K562 (cell line): Measurements from ENCODE around the gene TMEM144. TPM values are rescaled to one million over a fixed set of nuclear protein-coding genes. Genes with fewer than 3 reads are reported as not detected.

ENCODE experiments used
- BCL6 ChIP-seq: fragments of 250-450 bp; sonication (Bioruptor Pico); IDR thresholded peaks from 2 replicates; pipeline ENCODE4 v1.4.0; 2020
- CHD4 ChIP-seq: fragments of 200-600 bp; sonication (generic); IDR thresholded peaks from 3 replicates; pipeline ENCODE4 v1.6.1; 2012; ENCODE audit warnings: low read depth, mild to moderate bottlenecking, mixed read lengths, low read length, inconsistent platforms; ENCODE audit not compliant: insufficient read depth, insufficient replicate concordance, poor library complexity, severe bottlenecking
- CREBBP ChIP-seq: IDR thresholded peaks from one replicate; pipeline ENCODE4 v1.6.1; 2012; ENCODE audit warnings: low read depth, mild to moderate bottlenecking, control low read depth, inconsistent platforms, low read length
- CREM ChIP-seq: IDR thresholded peaks from 2 replicates; pipeline ENCODE4 v1.6.1; 2014; ENCODE audit warnings: antibody characterized with exemption, low read depth
- CTBP1 ChIP-seq: fragments of 450-650 bp; IDR thresholded peaks from 2 replicates; pipeline ENCODE4 v1.6.1; 2016; ENCODE audit warnings: borderline replicate concordance
- DIDO1 ChIP-seq: fragments of 450-650 bp; IDR thresholded peaks from 2 replicates; pipeline ENCODE4 v1.6.1; 2016; ENCODE audit warnings: low read depth, missing biosample characterization, missing genetic modification characterization
- ELF4 ChIP-seq: fragments of 450-650 bp; formaldehyde crosslinking; IDR thresholded peaks from 2 replicates; pipeline ENCODE4 v1.4.0; 2022; ENCODE audit warnings: missing genetic modification characterization
- GABPB2 ChIP-seq: fragments of 250-450 bp; sonication (Bioruptor Pico); conservative IDR thresholded peaks from 2 replicates; pipeline ENCODE4 v1.5.1; 2021; ENCODE audit warnings: mild to moderate bottlenecking
- ILF3 ChIP-seq: fragments of 450-650 bp; IDR thresholded peaks from 2 replicates; pipeline ENCODE4 v1.6.1; 2018; ENCODE audit warnings: antibody characterized with exemption, mild to moderate bottlenecking, moderate library complexity, borderline replicate concordance
- L3MBTL2 ChIP-seq: fragments of 450-650 bp; IDR thresholded peaks from 2 replicates; pipeline ENCODE4 v1.6.1; 2016; ENCODE audit warnings: mild to moderate bottlenecking, moderate library complexity
- RBM17 ChIP-seq: fragments of 200-400 bp; formaldehyde crosslinking; IDR thresholded peaks from 2 replicates; pipeline ENCODE4 v1.6.1; 2017; ENCODE audit warnings: low read depth, mild to moderate bottlenecking, low read length, borderline replicate concordance
- RBM34 ChIP-seq: fragments of 200-400 bp; formaldehyde crosslinking; IDR thresholded peaks from 2 replicates; pipeline ENCODE4 v1.6.1; 2018; ENCODE audit warnings: low read length, borderline replicate concordance; ENCODE audit not compliant: insufficient read depth
- RUNX1 ChIP-seq: sonication (generic); IDR thresholded peaks from 2 replicates; pipeline ENCODE4 v1.6.1; 2016; ENCODE audit warnings: antibody characterized with exemption, low read depth
- ZC3H11A ChIP-seq: IDR thresholded peaks from 2 replicates; pipeline ENCODE4 v1.6.1; 2012; ENCODE audit warnings: low read depth, low read length, improper control_type of control experiment
- ZEB2 ChIP-seq: fragments of 450-650 bp; IDR thresholded peaks from 2 replicates; pipeline ENCODE4 v1.6.1; 2016
- polyA plus RNA-seq, 8 experiments: library from polyadenylated mRNA; depleted of rRNA in 4 of 8; stranded (reverse) in 5 of 8; unstranded in 3 of 8; fragments of >200 nt; fragmentation: Nextera tagmentation in 2 of 8; fragmentation: Illumina TruSeq in 1 of 8; extraction: Ambion mirVana in 2 of 8; extraction: Trizol in 1 of 8; gene quantifications; 2 replicates each; pipeline versions ENCODE4 v1.2.1 to v1.2.3, GENCODE V29; 2011 to 2014; ENCODE audit warnings: inconsistent platforms in 1 of 8, missing spikeins in 1 of 8
- total RNA-seq, 7 experiments: library from RNA; depleted of rRNA in 6 of 7; stranded (reverse); fragments of >200 nt in 6 of 7; fragmentation: Illumina TruSeq in 2 of 7; extraction: Trizol in 2 of 7; gene quantifications; 2 replicates each; pipeline versions ENCODE4 v1.2.1 to v1.2.3, GENCODE V29; 2011 to 2021; ENCODE audit warnings: low replicate concordance in 1 of 7
- TF ChIP-seq, protein P1 (sequence below): fragments of 450-650 bp; formaldehyde crosslinking; IDR thresholded peaks from 2 replicates; pipeline ENCODE4 v1.4.0; 2020; ENCODE audit warnings: mild to moderate bottlenecking, mixed read lengths
- TF ChIP-seq, protein P2 (sequence below), 3 experiments: fragments of 200-800 bp in 1 of 3; sonication (Bioruptor generic) in 1 of 3; sonication (generic) in 1 of 3; formaldehyde crosslinking in 1 of 3; IDR thresholded peaks; 2 replicates each; pipeline versions ENCODE4 v1.6.1 to v1.8.0; 2016 to 2022; ENCODE audit warnings: mild to moderate bottlenecking in 2 of 3, missing compliant biosample characterization in 2 of 3, missing genetic modification characterization in 2 of 3, missing genetic modification reagents in 1 of 3
- TF ChIP-seq, protein P3 (sequence below): fragments of 200-800 bp; sonication (Bioruptor generic); IDR thresholded peaks from 2 replicates; pipeline ENCODE4 v1.6.1; 2017; ENCODE audit warnings: missing genetic modification characterization, missing compliant biosample characterization
- TF ChIP-seq, protein P4 (sequence below): sonication (generic); formaldehyde crosslinking; IDR thresholded peaks from 2 replicates; pipeline ENCODE4 v1.8.1; 2022; ENCODE audit warnings: missing genetic modification reagents
- TF ChIP-seq, protein P5 (sequence below): sonication (generic); formaldehyde crosslinking; IDR thresholded peaks from 2 replicates; pipeline ENCODE4 v1.8.0; 2022; ENCODE audit warnings: missing genetic modification reagents, mild to moderate bottlenecking, borderline replicate concordance
- TF ChIP-seq, protein P6 (sequence below): sonication (generic); formaldehyde crosslinking; IDR thresholded peaks from 2 replicates; pipeline ENCODE4 v1.8.1; 2023; ENCODE audit warnings: mild to moderate bottlenecking, missing genetic modification reagents

Gene TMEM144
- total and polyA plus RNA-seq, 9 of the 15 experiments (the other 6 are each of a cell fraction or from before 2014, with no cell fraction given): 4.0 to 12.0 (median 6.1) TPM

DNA sequence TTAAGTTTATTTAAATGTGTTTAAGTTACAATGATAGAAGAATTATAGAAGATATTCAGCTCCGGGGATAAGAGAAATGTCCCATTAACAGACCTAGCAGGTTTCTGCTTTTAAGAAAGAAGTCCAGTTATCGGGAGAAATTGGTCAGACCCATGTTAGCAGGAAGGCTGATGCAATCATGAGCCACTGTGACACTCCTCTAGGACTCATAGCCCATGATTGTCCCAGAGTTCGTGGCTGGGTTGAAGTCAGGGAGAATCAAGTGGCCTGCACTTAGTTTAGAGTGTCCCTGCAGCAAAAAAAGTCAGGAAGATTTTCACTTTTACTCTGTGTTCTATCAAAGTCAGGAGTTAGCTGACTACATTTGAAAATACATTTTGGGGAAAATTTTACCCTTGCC, 72.0 kb downstream of the TMEM144 start (continued):
- TF ChIP-seq ZC3H11A (no peak), CHD4 (no peak), RUNX1 (no peak), CREM (no peak), BCL6 (CRISPR knock-in tag) (no peak), CREBBP (no peak), CTBP1 (no peak), ZEB2 (no peak), RBM34 (no peak), RBM17 (no peak), L3MBTL2 (peak; percentile 82), GABPB2 (CRISPR knock-in tag) (no peak), DIDO1 (tag) (no peak), ILF3 (no peak), ELF4 (CRISPR knock-in tag) (no peak)
- TF ChIP-seq, protein P1, sequence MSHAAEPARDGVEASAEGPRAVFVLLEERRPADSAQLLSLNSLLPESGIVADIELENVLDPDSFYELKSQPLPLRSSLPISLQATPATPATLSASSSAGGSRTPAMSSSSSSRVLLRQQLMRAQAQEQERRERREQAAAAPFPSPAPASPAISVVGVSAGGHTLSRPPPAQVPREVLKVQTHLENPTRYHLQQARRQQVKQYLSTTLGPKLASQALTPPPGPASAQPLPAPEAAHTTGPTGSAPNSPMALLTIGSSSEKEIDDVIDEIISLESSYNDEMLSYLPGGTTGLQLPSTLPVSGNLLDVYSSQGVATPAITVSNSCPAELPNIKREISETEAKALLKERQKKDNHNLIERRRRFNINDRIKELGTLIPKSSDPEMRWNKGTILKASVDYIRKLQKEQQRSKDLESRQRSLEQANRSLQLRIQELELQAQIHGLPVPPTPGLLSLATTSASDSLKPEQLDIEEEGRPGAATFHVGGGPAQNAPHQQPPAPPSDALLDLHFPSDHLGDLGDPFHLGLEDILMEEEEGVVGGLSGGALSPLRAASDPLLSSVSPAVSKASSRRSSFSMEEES (CRISPR knock-in tag): no peak
- TF ChIP-seq, protein P2, sequence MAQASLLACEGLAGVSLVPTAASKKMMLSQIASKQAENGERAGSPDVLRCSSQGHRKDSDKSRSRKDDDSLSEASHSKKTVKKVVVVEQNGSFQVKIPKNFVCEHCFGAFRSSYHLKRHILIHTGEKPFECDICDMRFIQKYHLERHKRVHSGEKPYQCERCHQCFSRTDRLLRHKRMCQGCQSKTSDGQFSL (CRISPR knock-in tag; IDR thresholded peaks at IDR 0.05): no peak
- TF ChIP-seq, protein P2 (tag; IDR thresholded peaks at IDR 0.05): no peak
- TF ChIP-seq, protein P3, sequence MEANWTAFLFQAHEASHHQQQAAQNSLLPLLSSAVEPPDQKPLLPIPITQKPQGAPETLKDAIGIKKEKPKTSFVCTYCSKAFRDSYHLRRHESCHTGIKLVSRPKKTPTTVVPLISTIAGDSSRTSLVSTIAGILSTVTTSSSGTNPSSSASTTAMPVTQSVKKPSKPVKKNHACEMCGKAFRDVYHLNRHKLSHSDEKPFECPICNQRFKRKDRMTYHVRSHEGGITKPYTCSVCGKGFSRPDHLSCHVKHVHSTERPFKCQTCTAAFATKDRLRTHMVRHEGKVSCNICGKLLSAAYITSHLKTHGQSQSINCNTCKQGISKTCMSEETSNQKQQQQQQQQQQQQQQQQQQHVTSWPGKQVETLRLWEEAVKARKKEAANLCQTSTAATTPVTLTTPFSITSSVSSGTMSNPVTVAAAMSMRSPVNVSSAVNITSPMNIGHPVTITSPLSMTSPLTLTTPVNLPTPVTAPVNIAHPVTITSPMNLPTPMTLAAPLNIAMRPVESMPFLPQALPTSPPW: no peak
- TF ChIP-seq, protein P4, sequence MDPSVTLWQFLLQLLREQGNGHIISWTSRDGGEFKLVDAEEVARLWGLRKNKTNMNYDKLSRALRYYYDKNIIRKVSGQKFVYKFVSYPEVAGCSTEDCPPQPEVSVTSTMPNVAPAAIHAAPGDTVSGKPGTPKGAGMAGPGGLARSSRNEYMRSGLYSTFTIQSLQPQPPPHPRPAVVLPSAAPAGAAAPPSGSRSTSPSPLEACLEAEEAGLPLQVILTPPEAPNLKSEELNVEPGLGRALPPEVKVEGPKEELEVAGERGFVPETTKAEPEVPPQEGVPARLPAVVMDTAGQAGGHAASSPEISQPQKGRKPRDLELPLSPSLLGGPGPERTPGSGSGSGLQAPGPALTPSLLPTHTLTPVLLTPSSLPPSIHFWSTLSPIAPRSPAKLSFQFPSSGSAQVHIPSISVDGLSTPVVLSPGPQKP (CRISPR knock-in tag): no peak
- TF ChIP-seq, protein P5, sequence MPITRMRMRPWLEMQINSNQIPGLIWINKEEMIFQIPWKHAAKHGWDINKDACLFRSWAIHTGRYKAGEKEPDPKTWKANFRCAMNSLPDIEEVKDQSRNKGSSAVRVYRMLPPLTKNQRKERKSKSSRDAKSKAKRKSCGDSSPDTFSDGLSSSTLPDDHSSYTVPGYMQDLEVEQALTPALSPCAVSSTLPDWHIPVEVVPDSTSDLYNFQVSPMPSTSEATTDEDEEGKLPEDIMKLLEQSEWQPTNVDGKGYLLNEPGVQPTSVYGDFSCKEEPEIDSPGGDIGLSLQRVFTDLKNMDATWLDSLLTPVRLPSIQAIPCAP (CRISPR knock-in tag): no peak
- TF ChIP-seq, protein P6, sequence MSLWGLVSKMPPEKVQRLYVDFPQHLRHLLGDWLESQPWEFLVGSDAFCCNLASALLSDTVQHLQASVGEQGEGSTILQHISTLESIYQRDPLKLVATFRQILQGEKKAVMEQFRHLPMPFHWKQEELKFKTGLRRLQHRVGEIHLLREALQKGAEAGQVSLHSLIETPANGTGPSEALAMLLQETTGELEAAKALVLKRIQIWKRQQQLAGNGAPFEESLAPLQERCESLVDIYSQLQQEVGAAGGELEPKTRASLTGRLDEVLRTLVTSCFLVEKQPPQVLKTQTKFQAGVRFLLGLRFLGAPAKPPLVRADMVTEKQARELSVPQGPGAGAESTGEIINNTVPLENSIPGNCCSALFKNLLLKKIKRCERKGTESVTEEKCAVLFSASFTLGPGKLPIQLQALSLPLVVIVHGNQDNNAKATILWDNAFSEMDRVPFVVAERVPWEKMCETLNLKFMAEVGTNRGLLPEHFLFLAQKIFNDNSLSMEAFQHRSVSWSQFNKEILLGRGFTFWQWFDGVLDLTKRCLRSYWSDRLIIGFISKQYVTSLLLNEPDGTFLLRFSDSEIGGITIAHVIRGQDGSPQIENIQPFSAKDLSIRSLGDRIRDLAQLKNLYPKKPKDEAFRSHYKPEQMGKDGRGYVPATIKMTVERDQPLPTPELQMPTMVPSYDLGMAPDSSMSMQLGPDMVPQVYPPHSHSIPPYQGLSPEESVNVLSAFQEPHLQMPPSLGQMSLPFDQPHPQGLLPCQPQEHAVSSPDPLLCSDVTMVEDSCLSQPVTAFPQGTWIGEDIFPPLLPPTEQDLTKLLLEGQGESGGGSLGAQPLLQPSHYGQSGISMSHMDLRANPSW: no peak
